A549 (cell line): Measurements from ENCODE around the gene METTL2B. TPM values are rescaled to one million over a fixed set of nuclear protein-coding genes. Genes with fewer than 3 reads are reported as not detected.
A peak's percentile ranks its signal among the peaks of the same experiment; 100 is the strongest.

Source experiments
- ATAC-seq, 2 experiments: fragments of 200-7000 bp in 1 of 2; fragments of >200 bp in 1 of 2; cut with Nextera tagmentation in 1 of 2; cut with Tn5 transposase in 1 of 2; 3 replicates each; pipeline versions ENCODE4 v1.8.0 to v1.9.1; 2018 to 2020; ENCODE audit warnings: mild to moderate bottlenecking in 1 of 2, moderate library complexity in 1 of 2
- CTCF ChIA-PET: fragments of 300-600 bp; sonication (Branson Sonifier 250); formaldehyde crosslinking; extraction: SDS; loops from one replicate; lab custom pipeline; 2021; ENCODE audit warnings: antibody characterized with exemption, inconsistent platforms; lab: Yijun Ruan, JAX
- POLR2A ChIA-PET: fragments of 350-600 bp; formaldehyde crosslinking; extraction: SDS; loops from one replicate; lab custom pipeline; 2021; ENCODE audit warnings: antibody characterized with exemption, inconsistent platforms; lab: Yijun Ruan, JAX
- DNase-seq, 2 experiments: peaks; one replicate each; pipeline versions ENCODE4 v3.0.0 to v3.0.0-alpha.2; 2011 to 2016; ENCODE audit warnings: low read depth in 1 of 2, low spot score in 1 of 2
- FAIRE-seq: peaks from 2 replicates; lab custom pipeline; 2011; peaks lifted over from hg19 to GRCh38; lab: Jason Lieb, UNC
- H3K27ac ChIP-seq, 2 experiments: fragments of >200 bp; sonication (Bioruptor Twin); formaldehyde crosslinking; 3 replicates each; pipeline ENCODE4 v1.5.1; 2016 to 2017
- H3K4me1 ChIP-seq: fragments of >200 bp; sonication (Bioruptor Twin); formaldehyde crosslinking; 3 replicates; pipeline ENCODE4 v1.6.1; 2016
- H3K4me2 ChIP-seq: fragments of >200 bp; sonication (Bioruptor Twin); formaldehyde crosslinking; 3 replicates; pipeline ENCODE4 v1.6.1; 2016
- H3K4me3 ChIP-seq: fragments of >200 bp; sonication (Bioruptor Twin); formaldehyde crosslinking; 3 replicates; pipeline ENCODE4 v1.5.1; 2016
- H3K9me3 ChIP-seq: fragments of >200 bp; sonication (Bioruptor Twin); formaldehyde crosslinking; 3 replicates; pipeline ENCODE4 v1.6.1; 2016
- ATOH8 ChIP-seq: fragments of 250-450 bp; sonication (Bioruptor Pico); IDR thresholded peaks from 2 replicates; pipeline ENCODE4 v1.5.0; 2020; ENCODE audit warnings: low read depth, mild to moderate bottlenecking, moderate library complexity
- BCL3 ChIP-seq: fragments of >200 bp; sonication (Bioruptor Twin); formaldehyde crosslinking; IDR thresholded peaks from 3 replicates; pipeline ENCODE4 v1.6.1; 2016
- CBX2 ChIP-seq: fragments of 200-600 bp; sonication (generic); IDR thresholded peaks from 2 replicates; pipeline ENCODE4 v1.6.1; 2016; ENCODE audit warnings: low read depth, mild to moderate bottlenecking, borderline replicate concordance
- CEBPB ChIP-seq, 2 experiments: fragments of >200 bp in 1 of 2; sonication (Bioruptor Twin) in 1 of 2; formaldehyde crosslinking in 1 of 2; IDR thresholded peaks; 2 replicates each; pipeline ENCODE4 v1.6.1; 2012 to 2016
- EP300 ChIP-seq, 2 experiments: fragments of >200 bp; sonication (Bioruptor Twin); formaldehyde crosslinking; IDR thresholded peaks; 2 replicates in 1 of 2; 3 replicates in 1 of 2; pipeline ENCODE4 v1.6.1; 2016 to 2017
- FOSL2 ChIP-seq, 2 experiments: fragments of 450-650 bp in 1 of 2; fragments of >200 bp in 1 of 2; sonication (Bioruptor Twin) in 1 of 2; formaldehyde crosslinking; IDR thresholded peaks; 2 replicates each; pipeline versions ENCODE4 v1.5.0 to v1.6.1; 2016 to 2020; ENCODE audit warnings: mild to moderate bottlenecking in 1 of 2, moderate library complexity in 1 of 2
- GATA3 ChIP-seq: IDR thresholded peaks from 2 replicates; pipeline ENCODE4 v1.6.1; 2012; ENCODE audit warnings: borderline replicate concordance
- HES2 ChIP-seq: fragments of >200 bp; sonication (Bioruptor Twin); formaldehyde crosslinking; IDR thresholded peaks from 2 replicates; pipeline ENCODE4 v1.6.1; 2016
- HOXB5 ChIP-seq: fragments of 250-450 bp; sonication (Bioruptor Pico); IDR thresholded peaks from 2 replicates; pipeline ENCODE4 v1.5.0; 2020; ENCODE audit warnings: mild to moderate bottlenecking, moderate library complexity
- JUN ChIP-seq, 2 experiments: fragments of >200 bp; sonication (Bioruptor Twin); formaldehyde crosslinking; IDR thresholded peaks; 2 replicates in 1 of 2; 3 replicates in 1 of 2; pipeline ENCODE4 v1.6.1; 2016 to 2017
- JUNB ChIP-seq: fragments of >200 bp; sonication (Bioruptor Twin); formaldehyde crosslinking; IDR thresholded peaks from 2 replicates; pipeline ENCODE4 v1.6.1; 2016
- KDM1A ChIP-seq: fragments of 200-600 bp; sonication (generic); IDR thresholded peaks from 2 replicates; pipeline ENCODE4 v1.6.1; 2016; ENCODE audit warnings: low read depth, mild to moderate bottlenecking
- MAX ChIP-seq: IDR thresholded peaks from 2 replicates; pipeline ENCODE4 v1.6.1; 2012
- MAZ ChIP-seq: fragments of 150-350 bp; IDR thresholded peaks from 2 replicates; pipeline ENCODE4 v1.6.1; 2014; ENCODE audit warnings: antibody characterized with exemption, low read depth, low read length, borderline replicate concordance
- MYC ChIP-seq: IDR thresholded peaks from 2 replicates; pipeline ENCODE4 v1.6.1; 2012; ENCODE audit warnings: mild to moderate bottlenecking, inconsistent platforms, low read length, improper control_type of control experiment, borderline replicate concordance
- PBX3 ChIP-seq: IDR thresholded peaks from 2 replicates; pipeline ENCODE4 v1.6.1; 2012
- POLR2AphosphoS2 ChIP-seq: conservative IDR thresholded peaks from 2 replicates; pipeline ENCODE4 v1.6.1; 2012; ENCODE audit warnings: low read length, improper control_type of control experiment, inconsistent platforms
- RAD21 ChIP-seq, 2 experiments: fragments of >200 bp in 1 of 2; sonication (Bioruptor Twin) in 1 of 2; formaldehyde crosslinking in 1 of 2; IDR thresholded peaks in 1 of 2; conservative IDR thresholded peaks in 1 of 2; 2 replicates in 1 of 2; 3 replicates in 1 of 2; pipeline ENCODE4 v1.6.1; 2012 to 2018; ENCODE audit warnings: inconsistent platforms in 1 of 2
- RCOR1 ChIP-seq: fragments of 150-350 bp; IDR thresholded peaks from 2 replicates; pipeline ENCODE4 v1.6.1; 2014; ENCODE audit warnings: antibody characterized with exemption, low read length, low read depth
- RFX5 ChIP-seq: fragments of 450-650 bp; IDR thresholded peaks from 2 replicates; pipeline ENCODE4 v1.7.1; 2014; ENCODE audit warnings: antibody characterized with exemption, mild to moderate bottlenecking, moderate library complexity
- ZFP36 ChIP-seq: fragments of 450-650 bp; IDR thresholded peaks from 2 replicates; pipeline ENCODE4 v1.6.1; 2014; ENCODE audit warnings: borderline replicate concordance; ENCODE audit not compliant: partially characterized antibody
- ZSCAN20 ChIP-seq: fragments of 250-450 bp; sonication (Bioruptor Pico); IDR thresholded peaks from 2 replicates; pipeline ENCODE4 v1.8.0; 2022; ENCODE audit warnings: mild to moderate bottlenecking, moderate library complexity
- WGBS: methylation state at CpG from one replicate; pipeline ENCODE4 v1.1.6; 2017; ENCODE audit errors: missing lambda C conversion rate; 5-methylcytosine and 5-hydroxymethylcytosine counted together
- polyA plus RNA-seq, 4 experiments: library from polyadenylated mRNA; depleted of rRNA in 3 of 4; stranded (reverse); fragments of >200 nt; fragmentation: RNase III in 1 of 4; extraction: RNeasy Plus Mini Kit Qiagen cat#74134 plus additional on column Dnase treatment in 1 of 4; gene quantifications; 2 replicates in 3 of 4; 3 replicates in 1 of 4; pipeline ENCODE4 v1.2.3, GENCODE V29; 2011 to 2017

The METTL2B gene
- polyA plus RNA-seq, 2 of the 4 experiments (the other 2 are of a cell fraction): 25.9 to 49.1 TPM

- TF ChIP-seq HES2 (peak; percentile 64; the same call in 1 of the 2 replicates), MYC (no peak), RFX5 (no peak), EP300 (IDR thresholded peaks at IDR 0.05) (peak; percentile 85 to 88; a peak in 4 of 5 replicates), CEBPB (IDR thresholded peaks at IDR 0.05) (peak; percentile 88 to 95), BCL3 (peak; percentile 86; the same call in 1 of the 3 replicates), FOSL2 (IDR thresholded peaks at IDR 0.05) (no peak), FOSL2 (CRISPR knock-in tag; IDR thresholded peaks at IDR 0.05) (peak; percentile 34; the same call in 1 of the 2 replicates), MAZ (no peak), GATA3 (peak; percentile 91), JUNB (peak; percentile 53), KDM1A (no peak), ZSCAN20 (CRISPR knock-in tag) (no peak), POLR2AphosphoS2 (no peak), ZFP36 (no peak), RAD21 (conservative IDR thresholded peaks at IDR 0.05 in 1 of 2, IDR thresholded peaks at IDR 0.05 in 1 of 2) (peak in 1 of 2 experiments; percentile 23; a peak in 1 of 5 replicates), JUN (IDR thresholded peaks at IDR 0.05) (peak; percentile 81 to 86; a peak in 4 of 5 replicates), HOXB5 (no peak), RCOR1 (no peak), ATOH8 (no peak), MAX (peak; percentile 82), PBX3 (peak; percentile 64; the same call in 1 of the 2 replicates), CBX2 (no peak)
- TF ChIP-seq, all 56 proteins: peak for 11
- Histone ChIP-seq H3K4me2 (peak overlapping the region; percentile 84), H3K4me1 (peaks cover 59% of the 10 kb centered on the region), H3K4me3 (no peak overlapping the region), H3K9me3 (no peaks in the 10 kb centered on the region), H3K27ac (peak overlapping the region; percentile 87 to 95)
- DNase-seq (peak; percentile 70 to 95), FAIRE-seq (peak; percentile 86), ATAC-seq (peak; percentile 82 to 85)
- CTCF ChIA-PET: interaction anchor here (0.8 to 23.8 kb wide), 10 partner anchors 9 to 445 kb away, joined by 3 to 695 read pairs (median 6); partner anchors contain the start of genes HILPDA and IMPDH1
- POLR2A ChIA-PET: interaction anchor here (1.5 to 1.9 kb wide), 3 partner anchors 20 to 25 kb away, joined by 4 to 15 read pairs (median 10); partner anchors contain the start of genes HILPDA and IMPDH1
- under 1% methylated on average over 3 of the region's 3 CpGs for WGBS
These were observed 41.2 kb upstream of the METTL2B start for GRCh38 chr7:128435327-128435686.
